ENCODE data around the gene KCNQ4.

The KCNQ4 gene

GRCh38 chr1:40780678-40781607 is 2.6 kb upstream of the KCNQ4 start:
- no peak for DNase-seq

- DNase-seq: no peak
Measured at GRCh38 chr1:40781608-40781971, 2.0 kb upstream of the KCNQ4 start.

DNA sequence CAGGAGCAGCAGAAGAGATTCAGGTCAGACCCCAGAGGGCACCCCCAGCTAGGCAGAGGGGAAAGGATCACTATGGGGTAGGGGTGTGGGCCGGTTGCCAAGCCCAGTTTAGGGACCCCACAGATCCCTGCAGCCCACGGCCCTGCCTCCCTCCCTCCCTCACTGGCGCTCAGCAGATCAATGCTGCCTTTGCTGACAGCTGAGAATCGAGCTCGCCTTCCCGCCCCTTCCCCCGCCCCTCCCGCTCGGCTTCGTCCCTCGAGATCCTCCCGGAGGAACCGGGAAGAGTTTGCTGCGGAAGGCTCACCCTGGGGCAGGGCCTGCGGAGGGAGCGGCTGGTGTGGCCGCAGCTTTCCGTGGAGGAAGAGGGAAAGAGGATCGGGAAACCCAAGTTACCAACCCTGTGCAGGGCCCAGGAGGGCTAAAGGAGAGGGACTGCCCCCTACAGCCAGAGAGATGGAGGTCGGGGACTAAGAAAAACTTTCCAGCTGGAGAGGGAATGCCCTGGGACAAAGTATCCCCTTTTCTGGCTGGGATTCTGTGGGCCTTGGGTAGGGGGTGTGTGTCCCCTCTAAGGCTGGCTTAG is 1.1 kb upstream of the KCNQ4 start:
- DNase-seq: no peak

DNA sequence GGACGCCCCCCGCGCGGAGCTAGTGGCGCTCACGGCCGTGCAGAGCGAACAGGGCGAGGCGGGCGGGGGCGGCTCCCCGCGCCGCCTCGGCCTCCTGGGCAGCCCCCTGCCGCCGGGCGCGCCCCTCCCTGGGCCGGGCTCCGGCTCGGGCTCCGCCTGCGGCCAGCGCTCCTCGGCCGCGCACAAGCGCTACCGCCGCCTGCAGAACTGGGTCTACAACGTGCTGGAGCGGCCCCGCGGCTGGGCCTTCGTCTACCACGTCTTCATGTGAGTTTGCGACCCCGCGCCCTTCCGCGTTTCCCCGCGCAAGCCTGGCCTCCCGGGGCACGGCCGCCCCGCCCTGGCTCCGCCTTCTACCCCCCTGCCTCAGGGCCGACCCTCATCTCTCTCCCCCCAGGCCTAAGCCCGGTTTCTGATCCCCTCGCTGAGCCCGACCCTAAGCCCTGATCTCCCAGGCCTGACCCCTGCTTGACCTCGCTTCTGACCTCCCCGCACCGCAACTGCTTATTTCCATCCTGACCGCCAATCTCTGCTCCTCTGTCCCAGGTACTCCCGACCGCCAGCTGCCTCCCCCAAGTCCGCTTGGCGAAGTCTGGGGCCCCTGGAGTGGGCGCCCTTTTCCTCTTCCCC is 669 bp downstream of the KCNQ4 start:
- no peak for DNase-seq

DNA sequence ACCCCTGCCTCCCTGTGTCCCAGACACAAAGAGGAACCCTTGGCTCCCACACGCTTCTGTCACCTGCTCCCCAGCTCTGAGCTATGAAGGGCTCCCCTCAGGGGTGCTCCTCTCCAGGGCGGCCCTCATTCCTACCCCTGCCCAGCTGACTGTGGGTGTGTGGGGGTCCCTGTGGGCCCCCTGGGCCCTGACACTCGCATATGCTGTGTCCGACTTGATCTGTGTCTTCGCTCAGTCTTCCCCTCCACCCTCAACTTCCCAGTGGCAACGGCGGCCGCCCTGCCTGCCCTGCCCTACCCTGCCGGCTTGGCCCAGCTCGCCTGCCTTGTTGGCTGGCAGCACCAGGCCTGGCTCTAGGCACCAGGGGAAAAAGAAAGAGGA is 1.2 kb downstream of the KCNQ4 start:
- no peak for DNase-seq

GRCh38 chr1:40785446-40785845 is 1.9 kb downstream of the KCNQ4 start:
- no peak for DNase-seq

DNA sequence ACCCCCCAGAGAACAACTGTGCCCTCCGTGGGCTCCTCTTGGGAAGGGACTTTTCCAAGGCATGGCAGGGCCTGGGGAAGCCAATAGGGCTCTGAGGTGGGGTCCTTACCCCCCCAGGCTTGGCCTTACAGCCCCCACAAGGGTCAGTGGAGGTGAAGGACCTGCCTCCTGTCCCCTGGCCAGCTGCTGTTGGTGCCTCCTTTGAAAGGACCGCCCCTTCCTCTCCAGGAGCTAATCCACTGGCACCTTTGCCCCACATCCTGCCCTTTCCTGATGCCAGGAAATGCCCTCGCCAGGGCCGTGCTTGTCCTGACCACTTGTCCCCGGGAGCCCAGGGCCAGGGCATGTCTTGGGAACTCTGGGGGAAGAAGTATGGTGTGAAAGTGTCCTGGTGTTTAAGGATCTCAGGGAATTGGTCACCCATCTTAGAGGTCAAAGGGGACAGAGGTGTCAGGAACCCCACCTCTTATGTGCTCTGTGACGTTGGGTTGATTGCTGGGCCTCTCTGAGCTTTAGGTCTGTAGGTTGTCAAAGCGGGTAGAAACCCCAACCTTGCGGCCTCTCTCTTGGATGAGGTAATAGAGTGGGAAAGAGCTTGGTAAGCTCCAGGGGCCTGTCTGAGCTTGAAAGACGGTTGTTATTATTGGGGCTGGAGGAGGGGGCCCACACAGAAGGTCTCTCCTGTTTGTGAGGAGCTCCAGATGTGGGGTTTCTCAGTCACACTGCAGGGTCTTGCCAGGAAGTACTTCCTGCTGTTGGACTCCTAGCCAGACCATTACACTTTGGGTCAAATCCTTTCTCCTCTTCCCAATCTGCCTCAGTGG is 2.8 kb downstream of the KCNQ4 start:
- no peak for DNase-seq

- DNase-seq: no peak
Measured at GRCh38 chr1:40786995-40787705, 3.6 kb downstream of the KCNQ4 start.

DNA sequence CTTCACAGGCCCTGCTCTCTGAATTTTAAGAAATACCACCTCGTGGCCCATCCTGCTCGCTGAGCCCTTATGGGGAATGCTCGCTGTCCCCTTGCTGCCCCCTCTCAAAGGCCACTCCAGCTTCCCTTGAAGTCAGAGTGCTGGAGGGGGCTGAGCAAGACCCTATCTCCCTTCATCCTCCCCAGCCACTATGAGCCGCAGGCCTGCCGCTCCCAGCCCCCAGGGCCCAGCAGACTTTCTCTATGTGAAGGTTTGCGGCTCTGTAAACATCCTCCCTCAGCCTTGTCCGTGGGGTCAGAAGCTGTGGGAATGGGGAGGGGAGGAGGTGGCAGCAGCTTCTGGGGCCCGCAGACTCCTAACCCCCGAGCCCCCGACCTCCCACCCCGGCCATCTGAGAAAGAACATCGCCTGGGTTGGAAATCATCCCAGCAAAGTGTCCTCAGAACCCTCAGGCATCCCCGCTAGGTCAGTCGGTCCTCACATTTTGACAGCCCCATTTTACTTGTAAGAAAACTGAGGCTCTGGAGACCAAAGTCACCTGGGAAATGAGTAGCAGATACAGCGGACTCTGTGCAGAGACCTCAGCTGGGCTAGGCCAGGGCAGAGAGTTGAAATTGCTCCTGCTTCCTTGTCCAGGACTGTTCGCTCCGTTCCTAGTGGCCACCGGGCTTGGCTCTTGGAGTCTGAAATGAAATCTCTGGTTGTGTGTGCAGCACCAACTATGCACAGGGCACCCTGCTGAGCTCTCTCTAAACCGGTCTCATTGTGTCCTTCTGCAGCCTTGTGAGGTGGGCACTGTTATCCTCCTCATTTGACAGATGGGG is 4.4 kb downstream of the KCNQ4 start:
- no peak for DNase-seq

DNA sequence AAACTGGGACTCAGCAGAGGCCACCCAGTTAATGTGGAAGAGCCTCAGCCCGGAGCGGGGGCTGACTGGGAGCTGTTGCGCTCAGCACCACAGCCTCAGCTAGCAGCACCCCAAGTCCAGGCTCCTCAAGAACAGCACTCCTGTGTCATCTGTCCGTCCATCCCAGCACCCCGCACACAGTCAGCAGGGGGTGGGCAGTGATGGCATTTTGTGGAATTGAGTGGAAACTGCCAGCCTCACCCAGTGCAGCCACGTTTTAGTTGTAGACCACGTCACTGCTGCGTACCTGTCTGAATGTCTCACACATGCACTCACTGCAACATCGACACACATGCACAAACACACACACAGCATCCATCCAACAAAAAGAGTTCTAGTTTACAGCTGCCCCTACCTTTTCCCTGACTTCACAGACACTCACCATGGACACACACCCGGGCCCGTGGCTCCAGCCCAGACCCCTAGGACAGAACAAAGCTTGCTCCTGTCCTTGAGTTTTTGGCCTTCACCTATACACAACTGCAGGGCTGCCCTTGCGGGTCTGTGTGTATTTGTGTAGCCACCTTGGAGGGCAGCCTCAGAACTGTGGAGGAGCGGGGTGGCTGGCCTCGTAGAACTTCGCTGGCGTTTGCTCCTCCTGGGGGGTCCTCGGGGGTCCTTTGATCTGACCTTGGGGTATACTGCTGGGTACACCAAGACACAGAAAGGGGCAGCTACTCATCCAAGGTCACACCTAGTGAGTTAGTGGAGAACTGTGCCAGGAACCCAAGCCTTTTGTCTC is 5.2 kb downstream of the KCNQ4 start:
- DNase-seq: no peak

DNA sequence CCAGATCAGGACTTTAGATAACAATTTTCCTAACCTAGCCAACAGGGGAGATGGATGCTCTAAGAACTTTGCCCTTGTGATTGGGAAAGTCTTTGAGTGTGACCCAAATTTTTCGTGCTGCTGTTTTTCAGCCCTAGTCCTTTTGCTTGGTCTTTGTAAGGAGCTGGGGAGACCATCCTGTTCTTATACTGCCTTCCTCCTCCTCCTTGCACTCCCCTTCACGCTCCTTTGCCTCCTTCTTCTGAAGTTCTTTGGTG is 5.7 kb downstream of the KCNQ4 start:
- DNase-seq: no peak

DNA sequence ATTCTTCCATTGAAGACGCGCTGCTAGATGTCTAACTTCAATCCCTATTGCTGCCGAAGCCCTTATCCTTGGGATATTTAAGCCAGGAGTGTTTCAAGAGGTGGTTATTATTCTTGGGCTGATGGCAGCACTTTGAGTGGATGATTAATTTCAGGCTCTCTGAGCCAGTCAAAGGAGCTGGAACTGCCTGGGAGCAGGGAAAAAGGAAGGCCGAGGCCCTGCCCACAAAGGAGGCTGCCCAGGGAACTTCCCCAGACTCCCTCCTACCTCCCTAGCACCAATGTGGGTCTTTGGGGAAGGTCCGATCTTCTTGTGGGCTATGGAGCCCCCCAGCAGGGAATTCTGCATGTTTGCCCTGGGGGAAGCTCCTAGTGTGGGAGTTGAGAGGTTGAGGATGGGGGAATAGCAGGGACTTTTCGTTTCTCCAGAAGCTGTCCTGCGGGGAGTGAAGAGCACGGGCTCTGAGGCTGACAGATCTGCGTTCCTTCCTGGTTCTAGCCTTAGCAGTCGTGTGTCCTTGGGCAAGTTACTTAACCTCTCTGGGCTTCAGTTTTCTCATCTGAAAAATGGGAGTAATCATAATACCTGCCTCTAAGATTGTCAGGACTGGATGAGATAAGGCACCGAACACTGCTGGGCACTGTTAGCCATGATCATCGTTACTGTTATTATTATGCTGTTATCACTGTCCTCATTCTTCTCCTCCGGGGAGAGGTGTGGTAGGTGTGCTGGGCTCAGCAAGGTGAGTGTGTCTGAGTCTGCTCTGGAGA is 6.3 kb downstream of the KCNQ4 start:
- no peak for DNase-seq

DNA sequence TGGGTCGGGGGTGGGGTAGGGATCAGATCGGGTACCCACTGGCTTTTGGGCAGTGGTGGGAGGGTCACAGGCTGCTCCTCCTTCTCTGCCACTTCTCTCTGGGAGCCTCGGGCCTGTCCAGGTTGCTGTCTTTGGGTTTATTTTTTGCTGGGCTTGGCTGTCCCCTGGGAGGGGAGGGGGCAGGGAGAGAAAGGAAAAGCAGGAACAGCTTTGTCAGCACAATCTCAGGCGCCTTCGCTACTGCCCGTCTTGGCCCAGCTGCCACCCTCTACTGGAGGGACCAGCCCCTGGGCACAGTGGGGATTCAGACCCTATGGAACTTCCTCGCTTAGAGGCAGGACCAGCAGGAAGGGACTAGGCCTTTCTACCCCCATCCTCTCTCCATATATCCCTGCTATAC is 8.4 kb downstream of the KCNQ4 start:
- DNase-seq: no peak

DNA sequence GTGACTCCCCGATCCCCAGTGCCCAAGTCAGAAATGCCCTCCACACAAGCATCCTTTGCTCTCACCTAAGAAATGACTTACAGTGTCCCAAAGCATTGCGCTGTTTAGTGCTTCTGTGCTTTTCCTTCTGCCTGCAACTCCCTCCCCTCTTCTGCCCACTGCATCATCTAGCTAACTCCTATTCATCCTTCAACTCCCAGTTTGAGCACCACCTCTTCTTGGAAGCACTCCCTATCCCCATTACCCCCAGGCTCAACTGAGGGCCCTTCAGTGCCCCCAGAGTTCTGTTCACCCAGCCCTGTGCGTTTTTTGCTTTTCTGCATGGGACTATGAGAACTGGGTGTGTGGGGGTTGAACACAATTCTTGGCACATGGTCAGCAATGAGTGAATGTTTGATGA is 10.0 kb downstream of the KCNQ4 start:
- no peak for DNase-seq

DNA sequence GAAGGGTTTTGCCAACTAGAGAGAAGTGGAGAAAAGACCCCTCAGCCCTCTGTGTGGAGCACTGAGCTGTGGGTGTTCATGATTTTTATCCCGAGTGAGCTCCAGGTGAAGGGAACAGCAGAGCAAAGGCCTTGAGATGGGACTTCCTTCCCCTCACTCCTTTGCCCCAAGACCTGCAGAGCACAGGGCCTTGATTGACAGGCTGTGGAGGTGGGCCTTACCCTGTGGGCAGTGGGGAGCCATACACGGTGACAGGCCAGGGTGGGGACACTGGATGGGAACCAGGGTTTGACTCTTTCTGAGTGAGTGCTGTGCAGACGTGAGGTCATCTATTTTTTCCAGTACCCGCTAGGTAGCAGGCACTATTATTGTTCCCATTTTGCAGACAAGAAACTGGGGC is 10.5 kb downstream of the KCNQ4 start:
- DNase-seq: no peak

DNA sequence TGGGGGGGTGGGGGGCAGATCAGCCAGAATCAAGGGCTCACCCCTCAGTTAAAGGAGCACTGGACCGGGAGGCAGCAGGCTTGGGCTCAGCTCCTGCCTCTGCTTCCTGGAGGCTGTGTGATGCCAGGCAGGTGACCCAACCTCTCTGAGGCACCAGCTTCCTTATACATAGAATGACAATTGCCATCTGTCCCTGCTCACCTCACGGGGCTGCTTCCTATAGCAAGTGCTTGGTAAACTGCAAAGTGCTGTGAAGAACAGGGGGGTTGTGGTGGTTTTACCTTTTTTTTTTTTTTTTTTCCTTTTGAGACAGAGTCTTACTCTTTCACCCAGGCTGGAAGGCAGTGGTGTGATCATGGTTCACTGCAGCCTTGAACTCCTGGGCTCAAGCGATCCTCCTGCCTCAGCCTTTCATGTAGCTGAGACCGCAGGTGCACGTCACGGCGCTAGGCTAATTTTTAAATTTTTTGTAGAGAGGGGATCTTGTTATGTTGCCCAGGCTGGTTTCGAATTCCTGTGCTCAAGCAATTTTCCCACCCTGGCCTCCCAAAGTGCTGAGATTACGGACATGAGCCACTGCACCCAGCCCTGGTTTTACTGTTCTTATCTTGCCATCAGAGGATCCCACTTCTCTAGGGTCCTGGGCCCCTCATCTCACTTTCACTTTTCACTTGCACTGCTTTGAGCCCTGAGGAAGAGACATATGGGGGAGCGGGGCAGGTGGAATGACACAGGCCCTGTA is 11.6 kb downstream of the KCNQ4 start:
- no peak for DNase-seq

- DNase-seq: no peak
Measured at GRCh38 chr1:40795811-40796586, 12.4 kb downstream of the KCNQ4 start.

DNA sequence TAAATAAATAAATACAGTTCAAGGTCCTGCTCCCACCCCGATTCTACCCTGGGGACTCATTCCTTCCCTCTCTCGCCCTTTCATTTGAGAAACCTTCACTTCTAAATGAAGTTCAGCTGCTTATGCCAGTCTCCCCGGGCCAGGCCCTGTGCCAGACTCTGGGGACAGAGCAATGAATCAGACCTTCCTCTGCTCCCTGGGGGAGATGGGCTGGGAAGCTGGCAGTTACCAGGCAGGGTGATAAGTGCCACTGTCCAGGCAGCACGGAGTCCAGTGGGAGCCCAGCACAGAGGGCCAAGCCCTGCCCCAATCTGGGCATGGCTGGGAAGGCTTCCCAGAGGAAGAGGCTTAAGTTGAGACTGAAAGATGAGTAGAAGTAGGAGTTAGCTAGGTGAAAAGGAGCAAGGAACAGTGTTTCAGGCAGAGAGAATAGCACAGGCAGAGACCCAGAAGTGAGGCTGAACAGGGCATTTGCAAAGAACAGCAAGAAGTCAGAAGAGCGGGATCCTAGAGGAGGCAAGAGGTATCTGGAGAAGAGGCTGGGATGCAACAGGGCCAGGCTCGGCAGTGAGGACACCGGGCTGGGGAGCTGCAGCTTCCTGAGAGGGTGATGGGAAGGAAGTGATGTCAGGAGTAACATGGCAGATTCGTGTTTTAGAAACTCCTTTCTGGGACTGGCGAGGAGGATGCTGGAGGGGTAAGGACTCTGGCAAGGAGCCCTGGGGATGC is 13.5 kb downstream of the KCNQ4 start:
- DNase-seq: no peak

Measured in stimulated activated CD4-positive, alpha-beta T cell treated with anti-CD3 and anti-CD28 coated beads, Interleukin-12 subunit alpha, Interleukin-12 subunit beta, amount 100 ng/mL, for 4 hours (primary cell).